Measurements from ENCODE around the gene PLXNA4. TPM values are rescaled to one million over a fixed set of nuclear protein-coding genes. Genes with fewer than 3 reads are reported as not detected.

PLXNA4 gene
- total RNA-seq, 1 donor from 2014 or later = 5.3 TPM

DNA sequence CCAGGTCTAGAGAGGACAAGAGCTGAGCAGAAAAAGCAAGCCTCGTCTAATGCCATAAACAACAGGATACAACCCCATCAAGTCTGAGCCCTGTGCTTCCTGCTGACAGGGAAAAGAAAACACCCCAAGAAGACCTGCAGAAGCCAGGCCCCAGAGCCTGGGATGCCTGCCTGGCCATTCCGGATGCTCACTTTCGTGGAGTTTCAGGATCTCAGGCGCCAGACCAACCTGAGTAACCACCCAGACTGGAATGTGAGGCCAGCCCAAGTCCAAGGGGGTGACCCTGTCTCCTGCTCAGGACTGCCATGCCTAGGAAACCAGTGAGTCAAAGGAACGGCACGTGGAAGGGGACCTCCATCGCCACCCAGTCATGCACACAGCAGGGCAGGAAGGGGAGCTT, 74.3 kb downstream of the PLXNA4 start:
- DNase-seq (ENCODE audit: low read depth in 2 of 2) = peak; percentile 43 to 98

DNA sequence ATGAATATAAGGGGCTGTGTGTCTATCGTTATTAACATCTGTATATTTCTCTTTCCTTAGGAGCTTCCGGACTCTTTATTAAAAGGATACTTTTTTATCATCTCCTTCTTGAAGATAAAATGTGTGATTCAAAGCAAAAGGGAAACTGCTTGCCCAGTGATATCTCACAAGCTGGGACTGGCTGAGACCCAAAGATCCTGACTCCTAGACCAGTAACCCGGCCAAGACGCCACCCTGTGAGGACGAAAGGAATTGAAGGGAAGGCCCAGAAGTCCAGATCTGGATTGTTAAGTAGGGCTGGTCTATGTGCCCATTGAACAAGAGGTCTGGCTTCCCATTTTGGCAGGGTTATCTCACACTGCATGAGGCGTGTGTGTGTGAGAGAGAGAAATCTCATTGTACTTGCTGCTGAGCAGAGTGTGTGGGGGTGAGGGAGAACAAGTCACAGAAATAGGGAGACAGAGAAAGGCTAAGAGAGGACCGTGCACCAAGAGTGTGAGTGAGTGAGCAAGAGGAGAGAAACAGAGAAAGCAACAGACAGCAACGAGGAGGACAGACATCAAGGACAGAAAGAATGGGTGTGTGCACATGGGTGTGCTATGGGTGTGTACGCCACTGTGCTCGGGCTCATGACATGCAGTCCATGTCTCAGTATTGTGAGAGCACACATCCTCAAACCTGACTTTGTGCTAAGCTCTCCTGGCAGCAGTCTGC, 75.4 kb downstream of the PLXNA4 start:
- peak in 1 of 2 donors; percentile 87 for DNase-seq (ENCODE audit: low read depth in 2 of 2)

DNA sequence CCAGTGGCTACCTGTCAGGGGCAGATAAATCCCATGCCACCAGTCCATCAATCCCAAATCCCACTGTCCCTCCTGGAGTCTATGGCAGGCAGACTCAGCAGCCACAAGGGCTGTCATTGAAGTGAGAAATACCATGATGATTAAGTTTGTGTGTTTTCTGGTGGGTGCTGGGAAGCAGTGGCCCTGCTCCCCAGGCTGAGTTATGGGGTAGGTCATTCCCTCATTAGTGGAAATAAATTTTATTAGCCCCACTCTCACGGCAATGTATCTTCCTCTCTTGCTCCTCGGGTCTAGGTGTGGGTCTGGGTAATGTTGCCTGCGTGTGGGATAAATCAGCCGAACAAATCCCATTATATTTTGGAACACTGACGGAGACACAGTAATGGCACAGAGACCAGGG, 76.8 kb downstream of the PLXNA4 start:
- DNase-seq (ENCODE audit: low read depth in 2 of 2) = no peak

DNA sequence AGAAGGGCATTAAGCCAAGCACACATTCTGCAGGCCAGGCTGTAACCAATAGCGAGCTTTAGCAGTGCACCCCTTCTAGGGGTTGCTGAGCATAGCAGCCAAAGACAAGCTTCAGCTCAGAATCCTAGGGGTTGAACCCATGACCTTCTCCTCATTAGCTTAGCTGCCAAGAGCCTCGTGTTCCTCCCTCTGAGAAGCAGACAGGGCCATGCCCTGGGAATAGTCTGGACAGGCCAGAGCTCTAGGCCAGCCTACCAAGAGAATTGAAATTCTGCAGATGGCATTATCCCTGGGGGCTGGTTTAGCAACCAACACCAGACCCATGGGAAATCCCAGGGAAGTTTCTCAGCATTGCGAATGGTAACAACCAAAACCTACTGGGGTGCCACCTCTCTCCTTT, 77.2 kb downstream of the PLXNA4 start:
- no peak for DNase-seq (ENCODE audit: low read depth in 2 of 2)

DNA sequence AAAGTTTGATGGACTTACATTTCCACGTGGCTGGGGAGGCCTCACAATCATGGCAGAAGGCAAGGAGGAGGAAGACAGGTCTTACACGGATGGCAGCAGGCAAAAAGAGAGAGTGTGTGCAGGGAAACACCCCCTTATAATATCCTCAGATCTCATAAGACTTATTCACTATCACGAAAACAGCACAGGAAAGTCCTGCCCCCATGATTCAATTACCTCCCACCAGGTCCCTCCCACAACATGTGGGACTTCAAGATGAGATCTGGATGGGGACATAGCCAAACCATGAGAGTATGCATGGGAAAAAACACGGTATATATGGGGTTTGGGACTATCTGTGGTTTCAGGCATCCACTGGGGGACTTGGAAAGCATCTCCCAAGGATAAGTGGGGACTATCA, 78.0 kb downstream of the PLXNA4 start:
- no peak for DNase-seq (ENCODE audit: low read depth in 2 of 2)

DNA sequence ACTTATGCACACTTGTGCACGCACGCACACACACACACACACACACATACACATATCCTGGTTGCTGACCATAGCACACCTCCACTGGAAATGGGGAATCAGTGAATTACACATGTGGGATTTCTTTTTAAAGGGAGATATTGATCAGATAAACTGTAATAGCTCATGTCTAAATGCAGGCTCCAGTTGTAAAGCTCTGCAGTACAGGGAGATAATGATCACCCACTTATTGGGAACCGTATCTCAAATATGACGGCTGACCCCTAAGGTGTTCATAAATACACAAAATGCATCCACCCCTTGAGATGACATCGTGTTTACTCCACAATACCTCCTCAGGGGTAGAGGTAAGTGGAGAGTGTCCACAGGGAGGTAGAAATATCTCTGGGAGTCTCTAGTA, 79.2 kb downstream of the PLXNA4 start:
- no peak for DNase-seq (ENCODE audit: low read depth in 2 of 2)

DNA sequence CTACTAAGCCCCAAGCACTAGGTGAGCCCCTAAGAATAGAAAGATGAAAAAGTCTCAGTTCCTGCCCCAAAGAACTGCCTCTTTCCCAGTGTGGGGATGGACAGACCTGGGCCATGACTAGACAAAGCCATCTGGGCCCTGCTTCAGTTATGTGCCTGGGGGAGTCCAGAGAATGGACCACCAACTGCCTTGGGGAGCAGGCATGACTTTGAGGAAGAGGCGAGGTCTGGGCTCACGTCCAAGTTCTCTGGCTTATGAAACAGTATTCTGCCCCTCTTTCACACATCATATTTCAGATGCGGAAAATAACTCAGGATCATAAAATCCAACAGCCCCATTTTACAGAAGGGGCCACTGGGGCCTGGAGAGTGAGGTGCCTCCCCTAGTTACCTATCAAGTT, 80.3 kb downstream of the PLXNA4 start:
- DNase-seq (ENCODE audit: low read depth in 2 of 2) = peak in 1 of 2 donors; percentile 31

DNA sequence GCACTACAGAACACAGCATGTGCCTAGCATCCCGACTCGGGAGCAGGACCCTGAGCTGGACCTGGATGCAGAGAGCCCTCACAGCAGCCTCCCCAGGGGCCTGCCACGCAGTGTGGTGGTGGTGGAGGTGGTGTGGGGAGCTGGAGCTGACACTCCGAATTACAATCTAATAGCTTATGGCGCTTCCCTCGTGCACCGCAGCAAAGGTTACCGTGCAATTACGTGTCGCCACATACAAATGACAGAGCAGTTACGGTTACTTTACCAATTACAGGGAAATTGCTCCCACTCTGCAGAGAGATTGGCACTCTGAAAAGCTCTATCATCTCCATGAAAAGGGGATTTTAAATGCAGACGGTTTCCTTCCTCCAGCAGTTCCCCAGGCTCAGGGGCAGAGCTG, 81.8 kb downstream of the PLXNA4 start:
- DNase-seq (ENCODE audit: low read depth in 2 of 2) = no peak

DNA sequence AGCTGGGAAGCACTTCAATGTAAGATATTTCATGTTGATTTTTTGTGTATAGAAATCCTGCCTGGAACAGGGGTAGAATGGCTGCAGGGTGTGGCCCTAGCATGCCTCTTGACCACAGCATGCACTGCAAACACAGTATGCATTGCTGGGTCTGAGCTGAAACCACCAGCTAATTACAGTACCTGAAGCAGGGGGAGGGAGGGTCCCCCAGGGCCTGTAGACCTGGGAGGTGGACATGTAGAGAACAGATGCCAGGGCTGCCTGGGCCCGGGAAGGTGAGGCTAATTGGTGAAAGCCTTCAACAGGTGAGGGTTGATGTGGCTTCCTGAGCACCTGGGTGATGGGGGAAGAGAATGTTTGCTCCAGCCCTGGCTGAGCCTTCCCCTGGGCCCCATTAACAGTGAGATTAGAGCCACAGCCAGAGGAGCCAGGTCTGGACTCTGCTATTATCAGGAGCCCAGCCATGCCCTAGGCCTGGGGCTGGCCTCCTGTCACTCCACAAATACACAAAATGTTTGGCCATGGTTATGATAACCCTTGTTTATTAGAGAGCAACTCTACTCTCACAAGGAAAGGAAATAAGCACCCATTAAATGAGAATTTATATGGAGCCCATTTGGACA, 83.3 kb downstream of the PLXNA4 start:
- no peak for DNase-seq (ENCODE audit: low read depth in 2 of 2)

DNA sequence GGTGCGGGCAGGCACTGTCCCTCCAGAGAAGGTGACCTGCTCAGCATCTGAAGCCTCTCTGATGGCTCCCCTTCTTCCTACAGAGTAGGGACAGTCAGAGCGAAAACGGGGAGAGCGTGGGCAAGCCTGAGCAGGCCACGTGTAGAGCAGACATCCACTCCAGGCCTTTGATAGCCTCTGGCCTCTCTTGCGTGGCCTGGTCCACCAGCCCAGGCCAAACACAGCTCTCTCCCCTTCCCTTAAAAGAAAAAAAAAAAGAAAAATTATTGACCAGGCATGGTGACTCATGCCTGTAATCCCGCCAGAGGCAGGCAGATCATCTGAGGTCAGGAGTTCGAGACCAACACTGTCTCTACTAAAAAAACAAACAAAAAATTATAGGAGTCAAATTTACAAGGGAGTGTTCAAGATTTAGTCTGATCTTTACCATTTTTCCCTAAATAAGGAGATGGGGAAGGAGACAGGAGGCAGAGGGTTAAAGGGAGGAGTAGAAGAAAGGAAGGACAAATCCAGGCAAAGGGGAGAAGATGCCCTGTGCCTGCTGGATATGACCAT, 84.8 kb downstream of the PLXNA4 start:
- DNase-seq (ENCODE audit: low read depth in 2 of 2) = no peak

DNA sequence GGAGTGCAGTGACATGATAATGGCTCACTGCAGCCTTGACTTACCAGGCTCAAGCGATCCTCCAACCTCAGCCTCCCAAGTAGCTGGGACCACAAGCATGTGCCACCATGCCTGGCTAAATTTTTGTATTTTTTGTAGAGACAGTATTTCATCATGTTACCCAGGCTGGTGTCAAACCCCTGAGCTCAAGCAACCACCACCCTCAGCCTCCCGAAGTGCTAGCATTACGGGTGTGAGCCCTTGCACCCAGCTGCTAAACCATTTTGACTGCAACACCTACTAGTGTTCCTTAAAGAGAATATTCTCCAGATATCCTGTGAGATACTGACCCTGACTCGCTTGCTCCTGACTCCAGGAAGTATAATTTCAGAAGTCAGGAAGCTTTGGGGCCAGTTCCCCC, 85.8 kb downstream of the PLXNA4 start:
- DNase-seq (ENCODE audit: low read depth in 2 of 2) = no peak

DNA sequence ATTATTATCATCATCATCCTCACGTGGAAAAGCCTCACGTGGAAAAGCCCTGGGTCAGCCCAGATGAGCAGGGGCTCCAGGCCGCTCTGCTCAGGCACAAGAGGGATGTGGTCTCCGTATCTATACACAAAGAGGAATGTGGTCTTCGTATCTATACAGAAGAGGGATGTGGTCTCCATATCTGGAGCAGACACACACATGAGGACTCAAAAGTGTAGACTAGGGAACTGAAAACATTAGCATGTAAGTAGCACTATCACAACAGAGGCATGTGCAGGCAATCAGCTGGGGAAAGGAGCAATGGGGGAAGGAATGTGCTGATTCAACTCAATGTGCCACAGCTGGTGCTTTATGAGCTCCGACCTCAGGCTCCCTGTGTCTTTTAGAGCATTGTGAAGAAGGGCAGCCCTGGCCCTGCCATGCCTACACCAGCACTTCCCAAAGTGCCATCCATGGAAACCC, 86.5 kb downstream of the PLXNA4 start:
- no peak for DNase-seq (ENCODE audit: low read depth in 2 of 2)

DNA sequence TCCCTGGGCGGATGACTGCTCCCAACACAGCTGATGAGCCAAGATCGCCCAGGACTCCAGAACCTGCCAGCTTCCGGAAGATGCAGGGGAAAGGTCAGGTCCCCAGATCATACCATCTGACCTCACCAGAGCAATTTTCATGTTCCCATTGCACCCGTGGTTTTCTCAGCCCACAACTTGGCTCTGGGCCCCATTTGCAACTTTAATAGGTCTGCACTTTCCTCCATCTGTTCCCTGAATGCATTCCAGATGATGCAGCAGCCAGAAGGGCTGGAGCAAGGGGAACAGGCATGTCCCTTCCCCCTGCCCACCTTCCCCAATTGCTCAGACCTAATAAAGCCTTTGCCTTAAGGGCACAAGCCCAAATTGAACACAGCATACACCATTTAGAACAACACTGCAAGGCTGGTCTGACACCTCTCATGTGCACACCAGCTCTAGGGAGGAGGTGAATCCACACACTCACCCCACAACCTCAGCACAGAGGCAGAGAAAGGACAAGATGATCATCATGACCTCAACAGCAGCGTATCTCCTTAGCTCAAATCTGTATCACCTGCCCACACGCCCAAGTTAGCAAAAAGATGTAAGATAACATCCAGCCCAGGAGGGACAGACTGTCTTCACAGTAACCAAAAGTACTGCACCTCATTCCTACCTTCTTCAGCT, 87.5 kb downstream of the PLXNA4 start:
- no peak for DNase-seq (ENCODE audit: low read depth in 2 of 2)

DNA sequence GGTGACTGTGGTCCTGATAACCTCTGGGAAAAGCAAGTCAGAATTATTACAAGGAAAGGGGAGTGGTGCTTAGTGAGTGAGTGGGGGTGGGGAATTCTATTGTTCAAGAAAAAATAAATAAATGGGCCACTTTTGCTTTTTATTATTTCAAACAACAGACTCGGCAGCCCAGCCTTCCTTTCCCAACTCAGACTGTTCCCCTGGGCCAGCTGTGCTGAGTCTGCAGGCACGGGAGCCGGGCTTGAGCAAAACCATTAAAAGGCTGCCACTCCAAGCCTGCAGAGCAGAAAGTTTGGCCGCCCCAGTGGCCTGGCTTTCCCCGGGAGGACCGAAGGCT, 90.0 kb downstream of the PLXNA4 start:
- peak; percentile 11 to 94 for DNase-seq (ENCODE audit: low read depth in 2 of 2)

DNA sequence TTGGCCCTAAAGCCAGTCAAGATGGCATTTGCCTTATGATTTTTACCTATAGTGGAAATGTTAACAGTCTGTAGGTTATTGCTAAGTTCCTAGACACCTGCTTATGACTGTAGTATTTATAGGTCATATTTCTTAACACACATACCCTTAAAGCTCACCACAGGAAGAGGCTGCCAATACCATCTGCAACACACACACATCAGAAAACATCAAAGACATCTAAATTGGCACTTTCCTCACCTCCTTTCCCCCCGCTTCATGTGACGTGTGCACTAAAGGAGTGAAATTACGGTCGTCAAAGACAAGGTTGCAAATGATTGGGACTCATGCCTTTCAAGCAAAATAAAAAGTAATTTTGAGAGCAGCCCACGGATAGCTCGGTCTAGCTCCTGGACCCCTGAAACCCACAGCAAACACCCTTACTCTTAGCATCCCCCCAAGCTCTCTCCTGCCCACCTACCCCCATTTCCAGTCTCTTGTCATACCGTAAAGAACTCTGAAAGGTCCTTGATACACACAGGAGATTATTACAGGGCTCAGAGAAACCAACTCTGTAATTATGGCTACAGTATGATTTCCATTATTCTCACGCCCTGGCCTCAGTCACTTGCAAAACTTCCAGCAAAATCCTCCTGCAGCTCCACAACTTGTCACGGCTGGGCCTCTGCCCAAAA, 90.5 kb downstream of the PLXNA4 start:
- no peak for DNase-seq (ENCODE audit: low read depth in 2 of 2)

DNA sequence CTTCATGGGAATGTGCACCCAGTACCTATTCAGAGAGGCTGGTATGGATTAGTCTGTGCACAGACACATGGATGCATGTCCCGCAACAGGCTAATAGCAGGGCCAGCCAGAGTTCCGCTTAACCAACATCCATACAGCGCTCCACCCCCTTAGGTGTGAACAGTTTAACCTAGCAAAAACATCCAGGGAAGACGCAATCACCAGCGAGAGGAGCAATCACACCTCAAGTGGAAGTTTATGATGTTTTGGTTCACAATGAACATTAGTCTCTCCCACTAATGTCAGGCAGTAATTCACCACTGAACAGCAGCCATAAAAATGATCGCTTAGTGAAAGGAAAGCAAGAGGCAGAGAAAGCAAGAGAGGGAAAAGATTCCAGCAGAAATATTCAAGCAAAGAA, 91.1 kb downstream of the PLXNA4 start:
- DNase-seq (ENCODE audit: low read depth in 2 of 2) = no peak

DNA sequence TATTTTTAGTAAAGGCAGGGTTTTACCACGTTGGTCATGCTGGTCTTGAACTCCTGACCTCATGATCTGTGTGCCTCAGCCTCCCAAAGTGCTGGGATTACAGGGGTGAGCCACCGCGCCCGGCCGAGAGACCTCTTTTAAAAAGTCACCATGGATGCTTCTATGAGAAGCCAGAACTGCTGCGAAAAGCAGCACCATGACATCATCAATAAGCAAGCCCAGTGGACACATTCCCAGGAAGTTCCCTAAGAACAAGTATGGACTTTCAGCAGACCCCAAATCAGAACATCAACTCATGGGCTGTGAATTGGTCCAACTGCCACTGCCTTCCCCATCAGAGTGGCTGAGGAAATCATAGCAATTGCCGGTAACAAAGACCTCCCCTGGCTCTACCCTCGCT, 93.4 kb downstream of the PLXNA4 start:
- DNase-seq (ENCODE audit: low read depth in 2 of 2) = no peak

DNA sequence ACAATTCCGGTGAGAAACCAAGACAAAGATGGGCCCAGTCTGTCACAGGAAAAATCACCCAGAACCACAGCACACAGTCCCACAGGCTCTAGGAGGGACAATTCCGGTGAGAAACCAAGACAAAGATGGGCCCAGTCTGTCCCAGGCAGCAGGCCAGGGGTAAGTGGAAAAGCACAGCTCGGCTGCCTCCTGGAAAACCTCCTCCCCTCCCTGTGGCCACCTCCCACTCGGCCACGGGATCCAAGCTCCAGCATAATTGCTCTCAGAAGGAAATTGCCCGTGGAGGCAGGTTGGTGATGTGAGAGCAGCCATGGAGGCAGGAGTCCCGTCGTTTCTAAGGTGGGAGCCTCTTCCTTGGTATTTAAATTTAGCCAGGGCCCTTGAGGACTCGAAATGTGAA, 95.7 kb downstream of the PLXNA4 start:
- peak in 1 of 2 donors; percentile 49 for DNase-seq (ENCODE audit: low read depth in 2 of 2)

DNA sequence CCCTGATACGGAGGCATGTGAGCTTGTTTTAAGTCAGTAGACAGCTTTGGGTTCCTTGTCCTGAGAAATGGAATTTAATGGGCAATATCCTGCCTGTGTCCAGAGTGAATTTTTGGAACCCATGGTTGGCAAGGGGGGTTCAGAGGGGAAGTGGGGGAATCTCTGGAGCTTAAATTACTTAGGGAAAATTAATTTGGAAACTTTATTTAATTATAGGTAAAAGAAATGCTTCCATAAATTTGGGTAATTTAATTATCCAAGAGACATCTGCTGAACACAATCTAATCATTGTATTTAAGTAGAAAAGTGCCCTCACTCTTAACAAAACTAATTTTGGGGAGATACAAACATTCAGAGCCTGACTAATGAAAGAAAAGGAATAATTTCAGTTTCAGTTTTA, 99.7 kb downstream of the PLXNA4 start:
- DNase-seq (ENCODE audit: low read depth in 2 of 2) = no peak

DNA sequence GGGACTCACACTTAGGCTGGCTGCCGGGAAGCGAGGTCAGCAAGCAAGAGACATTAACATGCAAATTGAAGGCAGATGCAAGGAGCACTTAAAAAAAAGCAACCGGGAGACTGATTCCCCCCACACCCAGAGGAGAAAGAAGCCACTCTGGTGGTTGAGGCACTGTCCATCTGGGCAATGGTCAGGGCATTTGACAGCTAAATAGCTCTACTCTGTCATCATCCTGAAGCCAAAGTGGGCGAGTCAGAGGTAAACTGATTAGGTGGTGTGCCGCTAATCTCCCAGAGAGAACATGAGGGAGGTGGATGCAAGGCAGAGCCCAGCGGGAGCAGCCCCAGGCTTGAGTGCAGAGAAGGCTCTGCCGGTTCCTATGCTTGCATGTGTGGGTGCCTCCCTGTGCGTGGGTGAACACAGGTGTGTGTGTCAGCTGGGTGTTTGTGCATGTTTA, 100.6 kb downstream of the PLXNA4 start:
- DNase-seq (ENCODE audit: low read depth in 2 of 2) = no peak

DNA sequence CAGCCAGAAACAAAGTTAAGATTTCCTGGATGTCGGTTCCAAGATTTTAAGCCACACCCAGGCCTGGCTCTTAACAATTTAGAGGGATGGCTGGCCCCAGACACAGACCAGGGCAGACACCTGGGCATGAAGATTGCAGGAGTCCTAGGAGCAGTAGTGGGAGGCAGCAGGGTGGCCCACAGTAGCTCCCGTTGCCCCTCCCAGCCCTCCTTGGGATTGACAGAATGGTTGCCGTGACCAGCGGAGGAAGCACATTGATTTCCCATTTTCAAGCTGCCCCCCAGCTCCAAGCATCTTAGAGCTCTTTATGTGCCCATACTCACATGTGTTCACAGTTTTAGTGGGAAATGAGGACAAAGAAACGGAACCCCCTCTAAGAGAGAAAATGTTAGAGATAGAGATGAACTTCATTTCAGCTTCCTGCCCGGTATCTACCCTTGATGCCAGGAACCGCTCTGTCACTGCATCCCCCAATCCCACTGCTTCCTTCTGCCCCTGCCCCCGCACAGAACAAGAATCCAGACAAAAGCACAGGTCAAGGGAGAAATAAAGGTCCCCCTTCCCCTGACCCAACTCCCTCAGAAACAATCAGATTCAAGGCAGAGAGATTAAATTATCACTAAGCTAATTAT, 101.1 kb downstream of the PLXNA4 start:
- DNase-seq (ENCODE audit: low read depth in 2 of 2) = no peak
